ENCODE results near the gene WDR90. TPM values are rescaled to one million over a fixed set of nuclear protein-coding genes. Genes with fewer than 3 reads are reported as not detected.
A peak's percentile ranks its signal among the peaks of the same experiment; 100 is the strongest.

Gene WDR90
- total and polyA plus RNA-seq, 10 of the 15 experiments (the other 5 are each of a cell fraction or from before 2014, with no cell fraction given) = 2.0 to 65.0 (median 16.7) TPM

DNA sequence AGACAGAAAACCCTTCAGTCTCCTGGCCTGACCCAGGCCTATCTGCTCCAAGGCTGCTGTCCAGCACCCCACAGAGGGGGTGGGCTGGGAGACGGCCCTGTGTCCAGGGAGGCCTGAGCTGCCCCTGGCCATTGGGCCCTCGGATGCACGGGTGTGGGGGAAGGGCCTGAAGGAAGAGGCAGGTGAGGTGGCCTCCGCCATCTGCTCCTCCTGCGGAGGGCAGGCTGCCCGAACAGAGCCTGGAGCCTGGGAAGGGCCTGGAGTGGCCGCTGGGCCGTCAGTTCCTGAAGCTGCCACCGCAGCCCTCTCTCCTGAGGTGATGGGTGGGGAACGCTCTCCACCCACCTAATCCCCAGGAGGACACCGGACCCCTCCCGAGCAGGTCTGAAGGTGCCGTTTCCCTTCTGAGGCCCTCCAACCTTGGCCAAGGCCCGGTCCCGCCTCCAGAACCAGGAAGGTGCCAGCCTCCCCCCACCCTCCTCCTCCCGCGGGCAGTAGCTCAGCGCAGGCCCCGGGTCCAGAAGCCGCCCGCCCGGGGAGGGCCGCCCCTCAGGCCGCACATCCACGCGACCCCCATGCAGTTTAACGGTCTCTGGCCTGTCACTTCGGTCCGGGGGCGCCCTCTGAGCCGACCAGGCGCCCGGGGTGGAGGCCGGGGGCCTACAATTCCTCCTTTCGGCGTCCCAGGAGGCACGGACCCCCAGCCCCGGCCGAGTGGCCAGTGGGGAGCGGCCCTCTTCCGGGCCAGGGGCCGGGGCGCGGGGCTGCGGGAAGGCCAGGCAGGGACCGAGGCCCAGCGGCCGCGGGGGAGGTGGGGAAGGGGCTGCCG is 55.6 kb downstream of the WDR90 start:
- POLR2A ChIA-PET = no interaction called here
- Histone ChIP-seq H4K20me1 (ENCODE audit: control insufficient read depth, insufficient read depth) (no peaks in the 10 kb centered on the region), H3K79me2 (ENCODE audit: control insufficient read depth, insufficient read depth, low read length) (no peaks in the 10 kb centered on the region), H3K36me3 (ENCODE audit: control insufficient read depth in 2 of 2, insufficient read depth in 2 of 2, low read length in 1 of 2) (no peaks in the 10 kb centered on the region), H3K27me3 (replicated peaks in 1 of 2; ENCODE audit: control insufficient read depth in 2 of 2, insufficient read depth in 2 of 2, low read length in 1 of 2) (peaks cover 0 to 11% of the 10 kb centered on the region in 2 experiments; a peak in 2 of 4 replicates), H3K4me2 (ENCODE audit: control insufficient read depth, insufficient read depth) (no peak overlapping the region), H3K9ac (ENCODE audit: control insufficient read depth, insufficient read depth, low read length) (no peak overlapping the region), H2AFZ (ENCODE audit: control insufficient read depth, low read depth, low read length) (no peak overlapping the region), H3K4me1 (ENCODE audit: control insufficient read depth, insufficient read depth, low read length) (no peaks in the 10 kb centered on the region), H3K9me3 (replicated peaks; ENCODE audit: control insufficient read depth, insufficient read depth, low read length) (no peaks in the 10 kb centered on the region), H3K27ac (ENCODE audit: control insufficient read depth, insufficient read depth) (no peak overlapping the region), H3K4me3 (no peak overlapping the region)
- in situ Hi-C loops (cut with MboI) (no loop called here), intact Hi-C loops (cut with micrococcal nuclease; ENCODE audit: unreplicated experiment) (no loop called here)
- SMC1A ChIA-PET (ENCODE audit: uncharacterized antibody, unreplicated experiment) = interaction anchor here (0.6 kb wide), 1 partner anchor 80 kb away, joined by 3 read pairs; no protein-coding TSS in a partner anchor
- 43% methylated on average over 33 of the region's 50 CpGs for WGBS (ENCODE audit: insufficient coverage, insufficient replicate concordance, low lambda C conversion rate, missing lambda C conversion rate)
- CTCF ChIA-PET = no interaction called here
- ATAC-seq = no peak
- RAD21 ChIA-PET (ENCODE audit: unreplicated experiment) = no interaction called here
- no TSS peak for BruUV-seq (replicated peaks)
- DNase-seq (ENCODE audit: low read depth, low spot score) = no peak
- FAIRE-seq = no peak
- TF ChIP-seq, protein P1, sequence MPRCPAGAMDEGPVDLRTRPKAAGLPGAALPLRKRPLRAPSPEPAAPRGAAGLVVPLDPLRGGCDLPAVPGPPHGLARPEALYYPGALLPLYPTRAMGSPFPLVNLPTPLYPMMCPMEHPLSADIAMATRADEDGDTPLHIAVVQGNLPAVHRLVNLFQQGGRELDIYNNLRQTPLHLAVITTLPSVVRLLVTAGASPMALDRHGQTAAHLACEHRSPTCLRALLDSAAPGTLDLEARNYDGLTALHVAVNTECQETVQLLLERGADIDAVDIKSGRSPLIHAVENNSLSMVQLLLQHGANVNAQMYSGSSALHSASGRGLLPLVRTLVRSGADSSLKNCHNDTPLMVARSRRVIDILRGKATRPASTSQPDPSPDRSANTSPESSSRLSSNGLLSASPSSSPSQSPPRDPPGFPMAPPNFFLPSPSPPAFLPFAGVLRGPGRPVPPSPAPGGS (IDR thresholded peaks at IDR 0.05; ENCODE audit: borderline replicate concordance, insufficient read depth, low read depth, low read length, poor library complexity, severe bottlenecking) = no peak
- TF ChIP-seq, protein P2, sequence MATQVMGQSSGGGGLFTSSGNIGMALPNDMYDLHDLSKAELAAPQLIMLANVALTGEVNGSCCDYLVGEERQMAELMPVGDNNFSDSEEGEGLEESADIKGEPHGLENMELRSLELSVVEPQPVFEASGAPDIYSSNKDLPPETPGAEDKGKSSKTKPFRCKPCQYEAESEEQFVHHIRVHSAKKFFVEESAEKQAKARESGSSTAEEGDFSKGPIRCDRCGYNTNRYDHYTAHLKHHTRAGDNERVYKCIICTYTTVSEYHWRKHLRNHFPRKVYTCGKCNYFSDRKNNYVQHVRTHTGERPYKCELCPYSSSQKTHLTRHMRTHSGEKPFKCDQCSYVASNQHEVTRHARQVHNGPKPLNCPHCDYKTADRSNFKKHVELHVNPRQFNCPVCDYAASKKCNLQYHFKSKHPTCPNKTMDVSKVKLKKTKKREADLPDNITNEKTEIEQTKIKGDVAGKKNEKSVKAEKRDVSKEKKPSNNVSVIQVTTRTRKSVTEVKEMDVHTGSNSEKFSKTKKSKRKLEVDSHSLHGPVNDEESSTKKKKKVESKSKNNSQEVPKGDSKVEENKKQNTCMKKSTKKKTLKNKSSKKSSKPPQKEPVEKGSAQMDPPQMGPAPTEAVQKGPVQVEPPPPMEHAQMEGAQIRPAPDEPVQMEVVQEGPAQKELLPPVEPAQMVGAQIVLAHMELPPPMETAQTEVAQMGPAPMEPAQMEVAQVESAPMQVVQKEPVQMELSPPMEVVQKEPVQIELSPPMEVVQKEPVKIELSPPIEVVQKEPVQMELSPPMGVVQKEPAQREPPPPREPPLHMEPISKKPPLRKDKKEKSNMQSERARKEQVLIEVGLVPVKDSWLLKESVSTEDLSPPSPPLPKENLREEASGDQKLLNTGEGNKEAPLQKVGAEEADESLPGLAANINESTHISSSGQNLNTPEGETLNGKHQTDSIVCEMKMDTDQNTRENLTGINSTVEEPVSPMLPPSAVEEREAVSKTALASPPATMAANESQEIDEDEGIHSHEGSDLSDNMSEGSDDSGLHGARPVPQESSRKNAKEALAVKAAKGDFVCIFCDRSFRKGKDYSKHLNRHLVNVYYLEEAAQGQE (IDR thresholded peaks at IDR 0.05; ENCODE audit: low read depth, low read length) = 0 out of 2 replicates have a peak, but pooled peaks have one; percentile 19
